K562 (cell line): ENCODE measurements around the gene POLR2L. TPM values are rescaled to one million over a fixed set of nuclear protein-coding genes. Genes with fewer than 3 reads are reported as not detected.

Experiments used
- ATAC-seq: fragments of 200-7000 bp; cut with Tn5 transposase; 3 replicates; pipeline ENCODE4 v1.9.1; 2020; ENCODE audit warnings: moderate library complexity
- BruUV-seq: library from RNA; stranded (reverse); fragments of 400-500 nt; replicated peaks from 2 replicates; lab custom pipeline; 2021; lab: Mats Ljungman, UMichigan
- CTCF ChIA-PET: fragments of 300-600 bp; formaldehyde crosslinking; extraction: SDS; loops from one replicate; lab custom pipeline; 2021; ENCODE audit warnings: low intra/inter-chr PET ratio; lab: Yijun Ruan, JAX
- POLR2A ChIA-PET: fragments of 300-600, 350-650 bp; sonication (Branson Sonifier 250); formaldehyde crosslinking; extraction: SDS; loops from one replicate; lab custom pipeline; 2021; ENCODE audit warnings: antibody characterized with exemption, inconsistent platforms; lab: Yijun Ruan, JAX
- DNase-seq, 4 experiments: peaks; one replicate each; pipeline versions ENCODE4 v3.0.0 to v3.0.0-alpha.2; 2011 to 2018; ENCODE audit warnings: low spot score in 3 of 4, mixed read lengths in 3 of 4; ENCODE audit errors: extremely low read depth in 1 of 4
- FAIRE-seq: peaks from 2 replicates; lab custom pipeline; 2011; peaks lifted over from hg19 to GRCh38; lab: Jason Lieb, UNC
- H2AFZ ChIP-seq: 2 replicates; pipeline ENCODE4 v1.6.0; 2011; ENCODE audit warnings: low read depth, low read length, control low read depth, inconsistent platforms
- H3K27ac ChIP-seq: fragments of 200-600 bp; 3 replicates; pipeline ENCODE4 v1.8.0; 2011; ENCODE audit warnings: low read depth, mild to moderate bottlenecking, control low read depth, inconsistent platforms, low read length, moderate library complexity, mixed read lengths; ENCODE audit errors: extremely low read depth
- H3K27me3 ChIP-seq, 2 experiments: fragments of 300-600 bp in 1 of 2; 2 replicates in 1 of 2; 3 replicates in 1 of 2; pipeline versions ENCODE4 v1.6.0 to v1.8.0; 2011; ENCODE audit warnings: inconsistent platforms in 2 of 2, low read length in 2 of 2, mild to moderate bottlenecking in 1 of 2, mixed read lengths in 1 of 2, moderate library complexity in 1 of 2; ENCODE audit not compliant: control insufficient read depth in 2 of 2, insufficient read depth in 2 of 2
- H3K36me3 ChIP-seq: fragments of 300-600 bp; 3 replicates; pipeline ENCODE4 v1.8.0; 2011; ENCODE audit warnings: mild to moderate bottlenecking, low read length, inconsistent platforms; ENCODE audit not compliant: control insufficient read depth, insufficient read depth
- H3K4me1 ChIP-seq, 2 experiments: fragments of 200-600 bp in 1 of 2; replicated peaks in 1 of 2; 2 replicates in 1 of 2; 3 replicates in 1 of 2; pipeline versions ENCODE4 v1.5.1 to v1.8.0; 2011; ENCODE audit warnings: inconsistent platforms in 2 of 2, low read length in 2 of 2, mild to moderate bottlenecking in 1 of 2, mixed read lengths in 1 of 2, moderate library complexity in 1 of 2; ENCODE audit not compliant: control insufficient read depth in 2 of 2, insufficient read depth in 2 of 2
- H3K4me2 ChIP-seq: 2 replicates; pipeline ENCODE4 v1.6.1; 2011; ENCODE audit warnings: low read length, control low read depth, inconsistent platforms, mixed read lengths; ENCODE audit not compliant: insufficient read depth
- H3K4me3 ChIP-seq: fragments of 200-600 bp; sonication (generic), shearing (Covaris generic); 2 replicates; pipeline ENCODE4 v1.5.1; 2016; ENCODE audit warnings: control low read depth, inconsistent platforms
- H3K79me2 ChIP-seq: fragments of 200-600 bp; 3 replicates; pipeline ENCODE4 v1.8.0; 2011; ENCODE audit warnings: low read length, inconsistent platforms; ENCODE audit not compliant: control insufficient read depth, insufficient read depth
- H3K9ac ChIP-seq, 2 experiments: 2 replicates each; pipeline versions ENCODE4 v1.6.0 to v1.6.1; 2011; ENCODE audit warnings: low read depth in 2 of 2, low read length in 2 of 2, control low read depth in 1 of 2, inconsistent platforms in 1 of 2, mild to moderate bottlenecking in 1 of 2, mixed read lengths in 1 of 2; ENCODE audit not compliant: insufficient read depth in 1 of 2
- H3K9me1 ChIP-seq: one replicate; pipeline ENCODE4 v1.6.0; 2011; ENCODE audit warnings: inconsistent platforms, mild to moderate bottlenecking, low read length, moderate library complexity; ENCODE audit not compliant: control insufficient read depth, insufficient read depth
- H3K9me3 ChIP-seq: replicated peaks from 2 replicates; pipeline ENCODE4 v1.5.1; 2011; ENCODE audit warnings: low read depth, low read length, inconsistent platforms; ENCODE audit not compliant: control insufficient read depth, insufficient read depth
- H4K20me1 ChIP-seq: replicated peaks from 2 replicates; pipeline ENCODE4 v1.6.1; 2011; ENCODE audit warnings: low read length, inconsistent platforms, mixed read lengths; ENCODE audit not compliant: control insufficient read depth, insufficient read depth
- ATF1 ChIP-seq, 2 experiments: fragments of 450-650 bp in 1 of 2; IDR thresholded peaks; 2 replicates each; pipeline ENCODE4 v1.6.1; 2016; ENCODE audit warnings: missing compliant biosample characterization in 1 of 2, missing genetic modification characterization in 1 of 2
- EWSR1 ChIP-seq: fragments of 450-650 bp; IDR thresholded peaks from 2 replicates; pipeline ENCODE4 v1.6.1; 2018; ENCODE audit warnings: borderline replicate concordance, mild to moderate bottlenecking, low read depth, moderate library complexity; ENCODE audit not compliant: partially characterized antibody
- HDGF ChIP-seq: fragments of 450-650 bp; IDR thresholded peaks from 2 replicates; pipeline ENCODE4 v1.6.1; 2016
- KAT8 ChIP-seq: fragments of 450-650 bp; IDR thresholded peaks from 2 replicates; pipeline ENCODE4 v1.6.1; 2016; ENCODE audit warnings: low read depth, mild to moderate bottlenecking
- KDM5B ChIP-seq: fragments of 200-600 bp; sonication (generic); IDR thresholded peaks from 2 replicates; pipeline ENCODE4 v1.6.1; 2012; ENCODE audit warnings: low read depth, mild to moderate bottlenecking, moderate library complexity, low read length, control low read depth, inconsistent platforms; ENCODE audit not compliant: insufficient replicate concordance
- MTA2 ChIP-seq: fragments of 450-650 bp; IDR thresholded peaks from 2 replicates; pipeline ENCODE4 v1.6.1; 2016; ENCODE audit warnings: low read depth
- MXI1 ChIP-seq: IDR thresholded peaks from 2 replicates; pipeline ENCODE4 v1.6.1; 2011; ENCODE audit warnings: low read depth, mild to moderate bottlenecking, improper control_type of control experiment, low read length
- RBFOX2 ChIP-seq: fragments of 200-400 bp; formaldehyde crosslinking; IDR thresholded peaks from 2 replicates; pipeline ENCODE4 v1.6.1; 2017; ENCODE audit warnings: low read depth, mild to moderate bottlenecking, low read length, moderate library complexity
- RBM22 ChIP-seq: fragments of 200-400 bp; formaldehyde crosslinking; IDR thresholded peaks from 2 replicates; pipeline ENCODE4 v1.6.1; 2018; ENCODE audit warnings: low read length, low read depth; ENCODE audit not compliant: poor library complexity, severe bottlenecking
- SIRT6 ChIP-seq: IDR thresholded peaks from one replicate; pipeline ENCODE4 v1.6.1; 2012; ENCODE audit warnings: low read depth, mild to moderate bottlenecking, control low read depth, inconsistent platforms, low read length, moderate library complexity
- SPI1 ChIP-seq: IDR thresholded peaks from 2 replicates; pipeline ENCODE4 v1.6.1; 2011; ENCODE audit warnings: low read depth, low read length, control low read depth, borderline replicate concordance
- TAF1 ChIP-seq: IDR thresholded peaks from 2 replicates; pipeline ENCODE4 v1.6.1; 2011; ENCODE audit warnings: mild to moderate bottlenecking, low read length, moderate library complexity; ENCODE audit not compliant: insufficient read depth, control insufficient read depth, severe bottlenecking; ENCODE audit errors: extremely low read depth
- XRCC5 ChIP-seq: fragments of 200-400 bp; formaldehyde crosslinking; IDR thresholded peaks from 2 replicates; pipeline ENCODE4 v1.6.1; 2017; ENCODE audit warnings: low read depth, mild to moderate bottlenecking, low read length
- ZNF699 ChIP-seq: fragments of 250-450 bp; sonication (Bioruptor Pico); IDR thresholded peaks from 2 replicates; pipeline ENCODE4 v1.8.0; 2021; ENCODE audit warnings: mild to moderate bottlenecking, moderate library complexity; ENCODE audit not compliant: insufficient replicate concordance
- WGBS: fragments of 100-300 bp; shearing (Covaris generic); methylation state at CpG from one replicate; pipeline ENCODE4 v1.1.6; 2016; ENCODE audit warnings: low coverage, mixed read lengths; ENCODE audit not compliant: insufficient coverage; ENCODE audit errors: missing lambda C conversion rate; 5-methylcytosine and 5-hydroxymethylcytosine counted together
- in situ Hi-C: fragments of 300-500 bp; cut with MboI; formaldehyde crosslinking; loops from 4 replicates; pipeline ENCODE4 v1.15.0; 2018; ENCODE audit warnings: inconsistent platforms, mixed read lengths
- intact Hi-C: fragments of 100-400 bp; cut with micrococcal nuclease; formaldehyde crosslinking; loops from 2 replicates; pipeline ENCODE4 v1.14.2; 2022
- polyA plus RNA-seq, 8 experiments: library from polyadenylated mRNA; depleted of rRNA in 4 of 8; stranded (reverse) in 5 of 8; unstranded in 3 of 8; fragments of >200 nt; fragmentation: Nextera tagmentation in 2 of 8; fragmentation: Illumina TruSeq in 1 of 8; extraction: Ambion mirVana in 2 of 8; extraction: Trizol in 1 of 8; gene quantifications; 2 replicates each; pipeline versions ENCODE4 v1.2.1 to v1.2.3, GENCODE V29; 2011 to 2014; ENCODE audit warnings: inconsistent platforms in 1 of 8, missing spikeins in 1 of 8
- total RNA-seq, 7 experiments: library from RNA; depleted of rRNA in 6 of 7; stranded (reverse); fragments of >200 nt in 6 of 7; fragmentation: Illumina TruSeq in 2 of 7; extraction: Trizol in 2 of 7; gene quantifications; 2 replicates each; pipeline versions ENCODE4 v1.2.1 to v1.2.3, GENCODE V29; 2011 to 2021; ENCODE audit warnings: low replicate concordance in 1 of 7
- TF ChIP-seq, protein P1 (sequence below): fragments of 450-650 bp; IDR thresholded peaks from 2 replicates; pipeline ENCODE4 v1.6.1; 2018; ENCODE audit not compliant: partially characterized antibody
- TF ChIP-seq, protein P2 (sequence below): fragments of 450-650 bp; IDR thresholded peaks from 2 replicates; pipeline ENCODE4 v1.6.1; 2016

POLR2L gene
- total and polyA plus RNA-seq, 9 of the 15 experiments (the other 6 are each of a cell fraction or from before 2014, with no cell fraction given) = 38.3 to 688 (median 108) TPM

DNA sequence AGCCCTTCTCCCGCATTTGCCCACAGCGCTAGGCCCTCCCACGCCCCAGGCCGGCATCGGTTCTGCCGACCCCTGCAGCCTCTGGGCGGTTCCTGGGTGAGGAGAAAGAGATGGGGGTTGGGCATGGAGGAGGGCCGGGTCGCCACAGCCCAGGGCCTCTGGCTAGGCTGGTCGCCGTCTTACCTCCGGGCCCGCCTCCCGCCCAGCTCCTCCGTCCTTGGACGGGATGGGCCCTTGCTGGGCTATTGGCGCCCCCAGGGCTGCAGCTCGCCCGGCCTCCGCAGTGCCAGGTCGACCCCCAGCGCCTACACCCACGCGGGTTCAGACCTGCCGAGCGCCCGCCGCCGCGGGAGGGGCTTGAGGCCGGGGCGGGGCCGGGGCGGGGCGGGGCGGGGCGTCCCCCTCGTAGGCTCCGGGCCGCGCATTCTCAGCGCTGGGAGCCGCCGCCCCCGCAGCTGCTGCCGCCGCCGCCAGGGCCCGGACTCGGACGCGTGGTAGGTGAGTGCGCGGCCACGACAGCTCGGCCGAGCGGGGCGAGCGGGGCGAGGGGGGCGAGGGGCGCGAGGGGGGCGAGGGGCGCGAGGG, 9.7 kb downstream of the POLR2L start, which contains the start of gene CD151 (continued):
- TF ChIP-seq SIRT6 (no peak), ZNF699 (no peak), SPI1 (no peak), MTA2 (no peak)

GRCh38 chr11:831961-832528, 10.3 kb downstream of the POLR2L start:
- Histone ChIP-seq H3K79me2 (peaks cover 47% of the 10 kb centered on the region), H3K27ac (peak overlapping the region; percentile 94), H3K9me3 (no peaks in the 10 kb centered on the region), H3K4me1 (peaks cover 20 to 91% of the 10 kb centered on the region in 2 experiments), H3K4me2 (peak overlapping the region; percentile 77), H2AFZ (peak overlapping the region; percentile 95), H3K36me3 (peaks cover 28% of the 10 kb centered on the region; the same call in 1 of the 3 replicates), H4K20me1 (peaks cover 7% of the 10 kb centered on the region), H3K27me3 (no peaks in the 10 kb centered on the region), H3K9ac (peak overlapping the region; percentile 66 to 96), H3K4me3 (peak overlapping the region; percentile 87), H3K9me1 (peaks cover 5% of the 10 kb centered on the region)
- CTCF ChIA-PET = no interaction called here
- DNase-seq = no peak
- BruUV-seq = TSS peak; percentile 77
- FAIRE-seq = no peak
- TF ChIP-seq, protein P1, sequence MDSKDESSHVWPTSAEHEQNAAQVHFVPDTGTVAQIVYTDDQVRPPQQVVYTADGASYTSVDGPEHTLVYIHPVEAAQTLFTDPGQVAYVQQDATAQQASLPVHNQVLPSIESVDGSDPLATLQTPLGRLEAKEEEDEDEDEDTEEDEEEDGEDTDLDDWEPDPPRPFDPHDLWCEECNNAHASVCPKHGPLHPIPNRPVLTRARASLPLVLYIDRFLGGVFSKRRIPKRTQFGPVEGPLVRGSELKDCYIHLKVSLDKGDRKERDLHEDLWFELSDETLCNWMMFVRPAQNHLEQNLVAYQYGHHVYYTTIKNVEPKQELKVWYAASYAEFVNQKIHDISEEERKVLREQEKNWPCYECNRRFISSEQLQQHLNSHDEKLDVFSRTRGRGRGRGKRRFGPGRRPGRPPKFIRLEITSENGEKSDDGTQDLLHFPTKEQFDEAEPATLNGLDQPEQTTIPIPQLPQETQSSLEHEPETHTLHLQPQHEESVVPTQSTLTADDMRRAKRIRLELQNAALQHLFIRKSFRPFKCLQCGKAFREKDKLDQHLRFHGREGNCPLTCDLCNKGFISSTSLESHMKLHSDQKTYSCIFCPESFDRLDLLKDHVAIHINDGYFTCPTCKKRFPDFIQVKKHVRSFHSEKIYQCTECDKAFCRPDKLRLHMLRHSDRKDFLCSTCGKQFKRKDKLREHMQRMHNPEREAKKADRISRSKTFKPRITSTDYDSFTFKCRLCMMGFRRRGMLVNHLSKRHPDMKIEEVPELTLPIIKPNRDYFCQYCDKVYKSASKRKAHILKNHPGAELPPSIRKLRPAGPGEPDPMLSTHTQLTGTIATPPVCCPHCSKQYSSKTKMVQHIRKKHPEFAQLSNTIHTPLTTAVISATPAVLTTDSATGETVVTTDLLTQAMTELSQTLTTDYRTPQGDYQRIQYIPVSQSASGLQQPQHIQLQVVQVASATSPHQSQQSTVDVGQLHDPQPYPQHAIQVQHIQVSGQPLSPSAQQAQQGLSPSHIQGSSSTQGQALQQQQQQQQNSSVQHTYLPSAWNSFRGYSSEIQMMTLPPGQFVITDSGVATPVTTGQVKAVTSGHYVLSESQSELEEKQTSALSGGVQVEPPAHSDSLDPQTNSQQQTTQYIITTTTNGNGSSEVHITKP = peak; percentile 76
- peak; percentile 41 for TF ChIP-seq RBM22
- 0 out of 2 replicates have a peak, but pooled peaks have one; percentile 69 for TF ChIP-seq HDGF
- TF ChIP-seq RBFOX2 = peak; percentile 1; the same call in 1 of the 2 replicates
- TF ChIP-seq TAF1 = peak; percentile 1
- no peak for TF ChIP-seq MXI1
- no peak for TF ChIP-seq KAT8
- TF ChIP-seq EWSR1 = no peak
- TF ChIP-seq KDM5B = peak; percentile 29
- TF ChIP-seq, protein P2, sequence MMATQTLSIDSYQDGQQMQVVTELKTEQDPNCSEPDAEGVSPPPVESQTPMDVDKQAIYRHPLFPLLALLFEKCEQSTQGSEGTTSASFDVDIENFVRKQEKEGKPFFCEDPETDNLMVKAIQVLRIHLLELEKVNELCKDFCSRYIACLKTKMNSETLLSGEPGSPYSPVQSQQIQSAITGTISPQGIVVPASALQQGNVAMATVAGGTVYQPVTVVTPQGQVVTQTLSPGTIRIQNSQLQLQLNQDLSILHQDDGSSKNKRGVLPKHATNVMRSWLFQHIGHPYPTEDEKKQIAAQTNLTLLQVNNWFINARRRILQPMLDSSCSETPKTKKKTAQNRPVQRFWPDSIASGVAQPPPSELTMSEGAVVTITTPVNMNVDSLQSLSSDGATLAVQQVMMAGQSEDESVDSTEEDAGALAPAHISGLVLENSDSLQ = peak; percentile 24; the same call in 1 of the 2 replicates
- no peak for TF ChIP-seq XRCC5
- TF ChIP-seq ATF1 (CRISPR knock-in tag; IDR thresholded peaks at IDR 0.05) = 0 out of 2 replicates have a peak, but pooled peaks have one; percentile 1
- no peak for TF ChIP-seq ATF1 (tag; IDR thresholded peaks at IDR 0.05)
- POLR2A ChIA-PET = interaction anchor here (0.7 to 2.3 kb wide), 5 partner anchors 8 to 33 kb away, joined by 3 to 11 read pairs (median 5); partner anchors contain the start of gene PNPLA2
- no peak for ATAC-seq
- in situ Hi-C loops = no loop called here
- 40% methylated on average over 15 of the region's 23 CpGs for WGBS
- intact Hi-C loops = loop anchor here (2.0 kb wide), 1 partner anchor 27 kb away; the partner anchor contains the start of gene PIDD1
